Measurements from ENCODE around the gene RNF207. TPM values are rescaled to one million over a fixed set of nuclear protein-coding genes. Genes with fewer than 3 reads are reported as not detected.

Gene RNF207
- total RNA-seq, 6 experiments from 2014 or later: 8.4 to 20.5 (median 14.4) TPM

- Histone ChIP-seq H3K4me1 (peaks cover 0 to 12% (median 5%) of the 10 kb centered on the region in 4 donors), H3K27me3 (no peaks in the 10 kb centered on the region), H3K27ac (no peak overlapping the region), H3K4me3 (peak overlapping the region; percentile 42 to 73 (median 71)), H3K9me3 (no peaks in the 10 kb centered on the region), H3K36me3 (no peaks in the 10 kb centered on the region)
- DNase-seq (peak in 1 of 3 donors; percentile 66), ATAC-seq (peak in 3 of 4 donors; percentile 6 to 8 (median 8))
- intact Hi-C loops (cut with DNase I): no loop called here
- TF ChIP-seq CTCF (IDR thresholded peaks at IDR 0.05): no peak
- TF ChIP-seq POLR2A (IDR thresholded peaks at IDR 0.05): no peak
- WGBS (ENCODE audit: insufficient coverage, low coverage, low lambda C conversion rate, missing lambda C conversion rate): no CpG with 5 or more reads among the region's 61 CpGs
Measured at GRCh38 chr1:6260433-6260934, 54.6 kb downstream of the RNF207 start.

GRCh38 chr1:6260961-6261614 is 55.2 kb downstream of the RNF207 start, which contains the start of gene GPR153:
TSS of gene GPR153 (minus strand) at chr1:6261098. CDS start at chr1:6254905, 6,193 bp downstream.
- DNase-seq (peak in 2 of 3 donors; percentile 56 to 70), ATAC-seq (peak; percentile 59 to 73 (median 65))
- intact Hi-C loops (cut with DNase I): no loop called here
- Histone ChIP-seq H3K27ac (peak within 1 kb of the TSS in 2 of 3 donors; percentile 51 to 75), H3K36me3 (no peaks in the 10 kb centered on the region), H3K27me3 (no peaks in the 10 kb centered on the region), H3K4me3 (peak within 1 kb of the TSS; percentile 42 to 73 (median 71)), H3K4me1 (peaks cover 0 to 12% (median 5%) of the 10 kb centered on the region in 4 donors), H3K9me3 (no peaks in the 10 kb centered on the region)
- 4% methylated on average over 4 of the region's 78 CpGs for WGBS (ENCODE audit: insufficient coverage, low coverage, low lambda C conversion rate, missing lambda C conversion rate)
- TF ChIP-seq CTCF (IDR thresholded peaks at IDR 0.05): no peak
- TF ChIP-seq POLR2A (IDR thresholded peaks at IDR 0.05): no peak

- H3K36me3 ChIP-seq: no peaks in the 10 kb centered on the region
- TF ChIP-seq POLR2A (IDR thresholded peaks at IDR 0.05) (no peak), CTCF (IDR thresholded peaks at IDR 0.05) (no peak)
- no peak for DNase-seq
- peak overlapping the region in 2 of 3 donors; percentile 40 to 71 for H3K4me3 ChIP-seq
- WGBS (ENCODE audit: insufficient coverage, low coverage, low lambda C conversion rate, missing lambda C conversion rate): 32% methylated on average over 5 of the region's 15 CpGs
- H3K9me3 ChIP-seq: no peaks in the 10 kb centered on the region
- no peak for ATAC-seq
- intact Hi-C loops (cut with DNase I): no loop called here
- no peak overlapping the region for H3K27ac ChIP-seq
- no peaks in the 10 kb centered on the region for H3K27me3 ChIP-seq
- H3K4me1 ChIP-seq: peaks cover 0 to 12% (median 5%) of the 10 kb centered on the region in 4 donors
Measured at GRCh38 chr1:6261615-6261995, 55.7 kb downstream of the RNF207 start.

- no peaks in the 10 kb centered on the region for H3K9me3 ChIP-seq
- TF ChIP-seq CTCF (IDR thresholded peaks at IDR 0.05) (no peak), POLR2A (IDR thresholded peaks at IDR 0.05) (no peak)
- H3K4me1 ChIP-seq: peaks cover 0 to 12% (median 5%) of the 10 kb centered on the region in 4 donors
- no peaks in the 10 kb centered on the region for H3K27me3 ChIP-seq
- no peak for ATAC-seq
- H3K36me3 ChIP-seq: no peaks in the 10 kb centered on the region
- intact Hi-C loops (cut with DNase I): no loop called here
- no peak overlapping the region for H3K27ac ChIP-seq
- no peak overlapping the region for H3K4me3 ChIP-seq
- 85% methylated on average over 5 of the region's 25 CpGs for WGBS (ENCODE audit: insufficient coverage, low coverage, low lambda C conversion rate, missing lambda C conversion rate)
- no peak for DNase-seq
Measured at GRCh38 chr1:6262555-6263420, 56.9 kb downstream of the RNF207 start.
